AG10803 (cell line): ENCODE results near the gene NQO1.
A peak's percentile ranks its signal among the peaks of the same experiment; 100 is the strongest.

Experiments
- DNase-seq: peaks from one replicate; pipeline ENCODE4 v3.0.0; 2010; ENCODE audit warnings: low read depth
- H3K4me3 ChIP-seq: 2 replicates; pipeline ENCODE4 v1.5.1; 2011; ENCODE audit warnings: mild to moderate bottlenecking, low read length, control low read depth
- CTCF ChIP-seq: conservative IDR thresholded peaks from 2 replicates; pipeline ENCODE4 v1.5.1; 2011; ENCODE audit warnings: mild to moderate bottlenecking, low read length, control low read depth, inconsistent platforms

The NQO1 gene

GRCh38 chr16:69754469-69755310 is 28.3 kb upstream of the NQO1 start, which contains the start of gene NOB1:
Gene NOB1 (minus strand): TSS chr16:69754926. CDS start chr16:69754910, 16 bp downstream.
- peak; percentile 86 for TF ChIP-seq CTCF
- peak within 1 kb of the TSS; percentile 96 for H3K4me3 ChIP-seq
- DNase-seq, result peak; percentile 95

DNA sequence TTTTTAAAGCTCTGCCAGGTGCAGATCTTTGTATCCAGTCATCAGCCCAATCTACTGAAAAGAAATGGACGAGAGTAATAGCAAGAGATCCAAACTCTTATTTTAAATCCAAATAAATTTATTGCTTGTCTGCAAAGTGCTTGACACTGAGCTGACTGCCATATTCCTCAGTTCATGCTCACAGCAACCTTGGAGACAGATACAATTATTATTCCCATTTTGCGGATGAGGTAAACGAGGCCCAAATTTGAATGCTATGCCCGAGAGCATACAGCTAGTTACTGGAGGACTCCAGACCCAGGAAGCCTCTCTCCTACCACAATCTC is 27.7 kb upstream of the NQO1 start:
- DNase-seq, result no peak
- H3K4me3 ChIP-seq, result peak overlapping the region; percentile 96
- TF ChIP-seq CTCF, result no peak

- DNase-seq, result no peak
- no peak for TF ChIP-seq CTCF
- H3K4me3 ChIP-seq, result no peak overlapping the region
Measured at GRCh38 chr16:69748694-69749345, 22.5 kb upstream of the NQO1 start.

GRCh38 chr16:69747115-69747514 is 20.8 kb upstream of the NQO1 start:
- no peak for TF ChIP-seq CTCF
- no peak overlapping the region for H3K4me3 ChIP-seq
- DNase-seq, result no peak

DNA sequence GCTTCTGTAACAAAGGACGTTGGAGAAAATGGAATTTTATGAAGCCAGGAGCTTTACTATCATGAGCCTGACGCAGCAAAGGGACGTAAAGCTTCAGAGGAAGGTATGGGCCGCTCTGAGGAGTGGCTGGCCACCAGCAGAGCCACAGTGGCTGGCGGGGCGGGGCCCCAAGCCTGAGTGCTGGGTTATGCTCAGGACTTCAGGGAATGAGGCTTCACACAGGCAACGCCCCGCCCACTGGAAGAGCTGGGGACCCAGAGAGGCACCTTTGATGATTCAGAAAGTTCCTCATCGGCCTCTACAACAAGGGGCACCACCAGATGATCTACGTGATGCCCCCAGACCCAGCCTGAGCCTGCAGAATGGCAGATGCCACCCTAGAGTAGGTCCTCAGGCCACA is 19.6 kb upstream of the NQO1 start:
- no peak overlapping the region for H3K4me3 ChIP-seq
- no peak for TF ChIP-seq CTCF
- DNase-seq, result no peak

- TF ChIP-seq CTCF, result no peak
- H3K4me3 ChIP-seq, result no peak overlapping the region
- no peak for DNase-seq
Measured at GRCh38 chr16:69745232-69745612, 18.9 kb upstream of the NQO1 start.
